NK-92 treated with Interleukin-12 subunit alpha and Interleukin-12 subunit beta, amount 100 ng/mL, for 24 hours (cell line): ENCODE results near the gene C20orf202.
"Not testable (repeated sequence)": the region's sequence is repeated elsewhere in the genome, so short reads cannot be mapped to it uniquely, and the experiment has no call there.

Experiments
- DNase-seq: peaks from one replicate; lab custom pipeline; 2025; lab: John Stamatoyannopoulos, UW

C20orf202 gene

GRCh38 chr20:1209447-1210387 is 6.5 kb downstream of the C20orf202 start:
- DNase-seq, result peak; percentile 45

GRCh38 chr20:1210501-1210900 is 7.2 kb downstream of the C20orf202 start:
- DNase-seq, result no peak

- no peak for DNase-seq
Observed at GRCh38 chr20:1212023-1212422, 8.8 kb downstream of the C20orf202 start.

GRCh38 chr20:1212607-1213396 is 9.5 kb downstream of the C20orf202 start:
- no peak for DNase-seq

GRCh38 chr20:1214838-1215261 is 11.6 kb downstream of the C20orf202 start:
- DNase-seq, result no peak

- DNase-seq, result no peak
Observed at GRCh38 chr20:1215386-1216170, 12.3 kb downstream of the C20orf202 start.

GRCh38 chr20:1216527-1217427 is 13.5 kb downstream of the C20orf202 start:
- DNase-seq, result not testable (repeated sequence)

GRCh38 chr20:1222750-1223149 is 19.5 kb downstream of the C20orf202 start:
- not testable (repeated sequence) for DNase-seq

GRCh38 chr20:1224205-1224890 is 21.1 kb downstream of the C20orf202 start:
- DNase-seq, result no peak

GRCh38 chr20:1225263-1225782 is 22.1 kb downstream of the C20orf202 start:
- DNase-seq, result no peak

- no peak for DNase-seq
Observed at GRCh38 chr20:1225783-1226654, 22.8 kb downstream of the C20orf202 start, which contains the start of gene RAD21L1. Gene RAD21L1 (plus strand): TSS chr20:1226044. CDS start chr20:1228454, 2,410 bp downstream.

GRCh38 chr20:1229541-1229940 is 26.3 kb downstream of the C20orf202 start:
- no peak for DNase-seq

- no peak for DNase-seq
Observed at GRCh38 chr20:1232286-1233111, 29.2 kb downstream of the C20orf202 start.

GRCh38 chr20:1240549-1240948 is 37.3 kb downstream of the C20orf202 start:
- DNase-seq, result no peak

- DNase-seq, result no peak
Observed at GRCh38 chr20:1241456-1241855, 38.2 kb downstream of the C20orf202 start.

GRCh38 chr20:1242099-1242498 is 38.8 kb downstream of the C20orf202 start:
- no peak for DNase-seq

- no peak for DNase-seq
Observed at GRCh38 chr20:1242530-1242929, 39.3 kb downstream of the C20orf202 start.

- no peak for DNase-seq
Observed at GRCh38 chr20:1245578-1245977, 42.3 kb downstream of the C20orf202 start.
